Gastrocnemius medialis (tissue), 4 donors: ENCODE results near the gene KLK5. TPM values are rescaled to one million over a fixed set of nuclear protein-coding genes. Genes with fewer than 3 reads are reported as not detected.

ENCODE experiments used
- ATAC-seq, 2 donors: fragments of 150-250 bp; one replicate each; pipeline ENCODE4 v1.9.1; 2016
- DNase-seq, 2 donors: peaks; one replicate each; pipeline ENCODE4 v3.0.0-alpha.2; 2019
- H3K27ac ChIP-seq, 4 donors: fragments of 200-600 bp; sonication (generic); 1 replicate in 1 of 4; 2 replicates in 3 of 4; pipeline ENCODE4 v1.5.1; 2016 to 2018; ENCODE audit warnings: mild to moderate bottlenecking in 2 of 4, moderate library complexity in 1 of 4
- H3K27me3 ChIP-seq, 3 donors: fragments of 200-600 bp; sonication (generic) in 2 of 3; 1 replicate in 1 of 3; 2 replicates in 2 of 3; pipeline versions ENCODE4 v1.5.1 to v1.6.0; 2016 to 2019; ENCODE audit warnings: mild to moderate bottlenecking in 1 of 3, moderate library complexity in 1 of 3
- H3K36me3 ChIP-seq, 2 donors: fragments of 200-600 bp; sonication (generic) in 1 of 2; one replicate each; pipeline ENCODE4 v1.5.1; 2017 to 2018
- H3K4me1 ChIP-seq, 2 donors: fragments of 200-600 bp; sonication (generic) in 1 of 2; one replicate each; pipeline ENCODE4 v1.5.1; 2016 to 2017; ENCODE audit warnings: mild to moderate bottlenecking in 2 of 2
- H3K4me3 ChIP-seq, 4 donors: fragments of 200-600 bp; sonication (generic) in 3 of 4; 1 replicate in 1 of 4; 2 replicates in 3 of 4; pipeline ENCODE4 v1.5.1; 2016 to 2019; ENCODE audit warnings: mild to moderate bottlenecking in 2 of 4
- H3K9me3 ChIP-seq, 3 donors: fragments of 200-600 bp; sonication (generic) in 2 of 3; 1 replicate in 1 of 3; 2 replicates in 2 of 3; pipeline ENCODE4 v1.5.1; 2016 to 2019
- POLR2A ChIP-seq, 2 donors: fragments of 450-650 bp; IDR thresholded peaks; one replicate each; pipeline ENCODE4 v1.6.1; 2017; ENCODE audit warnings: antibody characterized with exemption in 2 of 2, mild to moderate bottlenecking in 2 of 2, moderate library complexity in 2 of 2
- in situ Hi-C, 4 donors: fragments of 200-750 bp; cut with MboI; loops; one replicate each; pipeline versions ENCODE4 v1.15.0 to v1.8.0; 2017; ENCODE audit warnings: low sequenced_read_pairs in 4 of 4
- intact Hi-C: fragments of 100-400 bp; cut with DNase I; formaldehyde crosslinking; loops from one replicate; pipeline ENCODE4 v1.15.1; 2023; ENCODE audit warnings: low total_unique reads
- total RNA-seq, 4 donors: library from RNA; depleted of rRNA; stranded (reverse); fragments of >200 nt; gene quantifications; one replicate each; pipeline versions ENCODE4 v1.1.0 to v1.2.3, GENCODE V29; 2016
- TF ChIP-seq, protein P1 (sequence below), 5 experiments: fragments of 450-650 bp in 3 of 5; fragments of 200-600 bp in 2 of 5; sonication (generic) in 2 of 5; IDR thresholded peaks in 4 of 5; conservative IDR thresholded peaks in 1 of 5; 1 replicate in 4 of 5; 2 replicates in 1 of 5; pipeline ENCODE4 v1.5.1; 2016 to 2019; ENCODE audit warnings: antibody characterized with exemption in 5 of 5, mild to moderate bottlenecking in 3 of 5, moderate library complexity in 3 of 5

The KLK5 gene
- total RNA-seq, 4 donors from 2014 or later = not detected

DNA sequence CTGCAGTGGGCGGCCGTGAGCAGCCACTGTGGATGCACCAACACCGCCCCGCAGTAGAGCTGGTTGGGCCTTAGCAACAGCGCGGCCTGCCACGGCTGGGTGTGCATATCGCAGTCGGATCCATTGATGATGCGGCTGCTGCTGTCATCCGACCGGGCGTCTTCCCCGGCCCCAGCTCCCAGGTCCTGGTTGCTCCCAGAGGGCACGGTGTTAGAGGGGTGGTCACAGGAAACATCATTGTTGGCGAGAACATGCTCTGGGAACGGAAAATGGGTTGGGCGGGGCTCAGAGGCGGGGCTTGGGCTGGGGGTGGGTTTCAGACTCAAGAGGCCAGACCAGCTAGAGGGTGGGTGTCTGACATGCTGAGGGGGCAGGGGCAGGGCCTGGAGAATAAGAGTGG is 3.0 kb downstream of the KLK5 start:
- Histone ChIP-seq H3K4me1 (no peaks in the 10 kb centered on the region), H3K27me3 (no peaks in the 10 kb centered on the region), H3K36me3 (no peaks in the 10 kb centered on the region), H3K4me3 (no peak overlapping the region), H3K27ac (no peak overlapping the region), H3K9me3 (no peaks in the 10 kb centered on the region)
- in situ Hi-C loops (no loop called here), intact Hi-C loops (loop anchor here (10.0 kb wide), 1 partner anchor 1755 kb away; no protein-coding TSS in a partner anchor)
- TF ChIP-seq, protein P1, sequence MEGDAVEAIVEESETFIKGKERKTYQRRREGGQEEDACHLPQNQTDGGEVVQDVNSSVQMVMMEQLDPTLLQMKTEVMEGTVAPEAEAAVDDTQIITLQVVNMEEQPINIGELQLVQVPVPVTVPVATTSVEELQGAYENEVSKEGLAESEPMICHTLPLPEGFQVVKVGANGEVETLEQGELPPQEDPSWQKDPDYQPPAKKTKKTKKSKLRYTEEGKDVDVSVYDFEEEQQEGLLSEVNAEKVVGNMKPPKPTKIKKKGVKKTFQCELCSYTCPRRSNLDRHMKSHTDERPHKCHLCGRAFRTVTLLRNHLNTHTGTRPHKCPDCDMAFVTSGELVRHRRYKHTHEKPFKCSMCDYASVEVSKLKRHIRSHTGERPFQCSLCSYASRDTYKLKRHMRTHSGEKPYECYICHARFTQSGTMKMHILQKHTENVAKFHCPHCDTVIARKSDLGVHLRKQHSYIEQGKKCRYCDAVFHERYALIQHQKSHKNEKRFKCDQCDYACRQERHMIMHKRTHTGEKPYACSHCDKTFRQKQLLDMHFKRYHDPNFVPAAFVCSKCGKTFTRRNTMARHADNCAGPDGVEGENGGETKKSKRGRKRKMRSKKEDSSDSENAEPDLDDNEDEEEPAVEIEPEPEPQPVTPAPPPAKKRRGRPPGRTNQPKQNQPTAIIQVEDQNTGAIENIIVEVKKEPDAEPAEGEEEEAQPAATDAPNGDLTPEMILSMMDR (IDR thresholded peaks at IDR 0.05 in 4 of 5, conservative IDR thresholded peaks at IDR 0.05 in 1 of 5) = no peak
- TF ChIP-seq POLR2A (IDR thresholded peaks at IDR 0.05) = no peak
- ATAC-seq (no peak), DNase-seq (no peak)

DNA sequence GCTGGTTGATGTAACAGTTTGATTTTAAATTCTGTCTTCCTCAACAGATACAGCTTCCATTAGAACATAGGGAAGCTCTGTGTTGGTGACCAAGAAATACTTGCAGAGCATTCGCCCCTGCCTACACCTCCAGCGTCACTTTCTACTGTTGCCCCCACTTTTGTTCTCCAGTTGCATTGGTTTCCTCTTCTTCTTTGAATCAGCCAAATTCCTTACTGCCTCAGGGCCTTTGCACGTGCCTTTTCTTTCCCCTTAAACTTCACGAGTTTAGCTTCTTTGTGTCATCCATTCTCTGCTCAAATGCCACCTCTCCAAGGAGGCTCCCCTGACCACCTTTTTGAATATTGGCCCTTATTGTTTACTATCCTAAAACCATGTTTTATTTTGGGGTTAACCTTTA is 5.7 kb downstream of the KLK5 start:
- DNase-seq (no peak), ATAC-seq (no peak)
- TF ChIP-seq, protein P1 (IDR thresholded peaks at IDR 0.05 in 4 of 5, conservative IDR thresholded peaks at IDR 0.05 in 1 of 5) = no peak
- TF ChIP-seq POLR2A (IDR thresholded peaks at IDR 0.05) = no peak
- intact Hi-C loops = loop anchor here (10.0 kb wide), 1 partner anchor 1758 kb away; no protein-coding TSS in a partner anchor
- in situ Hi-C loops = no loop called here
- H3K27ac ChIP-seq = no peak overlapping the region
- H3K9me3 ChIP-seq = no peaks in the 10 kb centered on the region
- no peaks in the 10 kb centered on the region for H3K4me1 ChIP-seq
- no peaks in the 10 kb centered on the region for H3K27me3 ChIP-seq
- H3K4me3 ChIP-seq = no peak overlapping the region
- H3K36me3 ChIP-seq = no peaks in the 10 kb centered on the region

DNA sequence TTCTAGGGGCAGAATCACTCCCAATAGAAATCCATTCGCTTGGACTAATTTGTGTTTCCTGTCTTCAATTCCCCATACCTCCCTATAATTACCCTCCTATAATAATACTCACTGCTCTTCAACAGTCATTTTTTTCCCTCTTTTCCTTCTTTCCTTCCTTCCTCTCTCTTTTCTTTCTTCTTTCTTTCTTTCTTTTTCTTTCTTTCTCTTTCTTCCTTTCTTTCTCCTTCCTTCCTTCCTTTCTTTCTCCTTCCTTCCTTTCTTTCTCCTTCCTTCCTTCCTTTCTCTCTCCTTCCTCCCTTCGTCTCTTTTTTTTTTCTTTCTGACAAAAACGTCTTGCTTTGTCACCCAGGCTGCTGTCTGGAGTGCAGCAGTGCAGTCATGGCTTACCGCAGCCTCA is 8.0 kb downstream of the KLK5 start:
- intact Hi-C loops = loop anchor here (10.0 kb wide), 1 partner anchor 1760 kb away; no protein-coding TSS in a partner anchor
- H3K4me3 ChIP-seq = no peak overlapping the region
- H3K9me3 ChIP-seq = no peaks in the 10 kb centered on the region
- H3K27me3 ChIP-seq = no peaks in the 10 kb centered on the region
- H3K36me3 ChIP-seq = no peaks in the 10 kb centered on the region
- in situ Hi-C loops = no loop called here
- no peak for TF ChIP-seq POLR2A (IDR thresholded peaks at IDR 0.05)
- TF ChIP-seq, protein P1 (IDR thresholded peaks at IDR 0.05 in 4 of 5, conservative IDR thresholded peaks at IDR 0.05 in 1 of 5) = no peak
- no peak overlapping the region for H3K27ac ChIP-seq
- ATAC-seq (no peak), DNase-seq (no peak)
- no peaks in the 10 kb centered on the region for H3K4me1 ChIP-seq

DNA sequence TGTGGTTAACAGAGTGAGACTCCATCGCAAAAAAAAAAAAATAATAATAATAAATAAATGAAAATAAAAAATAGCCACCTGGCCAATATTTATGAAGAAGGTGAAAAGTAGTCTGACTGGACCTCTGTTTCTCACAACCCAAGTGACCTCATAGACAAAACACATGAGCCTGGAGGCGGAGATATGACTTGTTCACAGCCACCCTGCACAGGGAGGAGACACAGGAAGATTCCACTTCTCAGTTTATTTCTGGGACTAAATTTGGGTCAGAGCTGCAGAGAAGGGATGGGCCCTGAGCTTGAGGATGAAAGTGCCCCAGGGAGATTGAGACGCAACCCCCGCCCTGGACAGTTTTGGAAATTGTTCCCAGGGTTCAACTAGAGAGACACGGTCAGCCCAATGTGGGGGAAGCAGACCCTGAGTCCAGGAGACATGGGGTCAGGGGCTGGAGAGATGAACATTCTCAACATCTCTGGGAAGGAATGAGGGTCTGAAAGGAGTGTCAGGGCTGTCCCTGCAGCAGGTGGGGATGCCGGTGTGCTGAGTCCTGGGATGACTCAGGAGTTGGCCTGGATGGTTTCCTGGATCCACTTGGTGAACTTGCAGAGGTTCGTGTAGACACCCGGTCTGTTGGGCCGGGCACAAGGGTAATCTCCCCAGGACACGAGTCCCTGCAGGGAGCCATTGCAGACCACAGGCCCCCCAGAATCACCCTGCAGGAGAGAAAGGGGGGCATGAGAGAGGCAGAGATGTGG is 9.6 kb downstream of the KLK5 start:
- TF ChIP-seq POLR2A (IDR thresholded peaks at IDR 0.05) = no peak
- TF ChIP-seq, protein P1 (IDR thresholded peaks at IDR 0.05 in 4 of 5, conservative IDR thresholded peaks at IDR 0.05 in 1 of 5) = no peak
- DNase-seq (no peak), ATAC-seq (no peak)
- Histone ChIP-seq H3K4me3 (no peak overlapping the region), H3K4me1 (no peaks in the 10 kb centered on the region), H3K27me3 (peaks cover 0 to 4% (median 0%) of the 10 kb centered on the region in 3 donors), H3K27ac (no peak overlapping the region), H3K9me3 (no peaks in the 10 kb centered on the region), H3K36me3 (no peaks in the 10 kb centered on the region)
- in situ Hi-C loops (no loop called here), intact Hi-C loops (loop anchor here (10.0 kb wide), 1 partner anchor 1762 kb away; no protein-coding TSS in a partner anchor)
